Measurements from ENCODE around the gene PTPRN2. TPM values are rescaled to one million over a fixed set of nuclear protein-coding genes. Genes with fewer than 3 reads are reported as not detected.

PTPRN2 gene
- total RNA-seq, 1 experiment from 2014 or later, result 2.1 TPM

DNA sequence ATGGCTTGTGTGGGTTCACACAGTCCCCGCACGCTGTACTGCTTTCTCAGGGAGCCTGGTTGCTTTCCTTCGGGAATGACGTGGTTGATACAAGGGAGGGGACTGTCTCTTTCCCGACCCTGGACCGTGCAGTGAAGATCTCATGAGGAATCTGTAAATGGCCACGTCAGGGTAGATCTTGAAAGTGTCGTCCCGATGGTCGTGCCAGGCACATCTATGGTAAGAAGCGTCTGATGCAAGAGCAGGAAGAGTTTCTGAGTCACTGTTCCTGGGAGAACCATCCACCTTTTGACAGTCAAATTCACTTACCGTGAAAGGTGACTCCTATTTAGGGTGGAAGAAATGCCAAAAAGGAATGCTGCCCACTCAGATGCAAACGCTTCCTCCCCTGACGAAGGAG is 500.4 kb downstream of the PTPRN2 start:
- ChIA-PET RAD21 (ENCODE audit: low non-redundant PET in 1 of 2, low total read pairs in 2 of 2, uncharacterized antibody in 2 of 2, unreplicated experiment in 2 of 2) (no interaction called here), CTCF (no interaction called here), POLR2A (no interaction called here)
- no peak overlapping the region for H3K4me2 ChIP-seq (ENCODE audit: low read length)
- no peaks in the 10 kb centered on the region for H4K20me1 ChIP-seq (ENCODE audit: insufficient read depth)
- no peaks in the 10 kb centered on the region for H3K79me2 ChIP-seq (ENCODE audit: insufficient read depth, low read length)
- H2AFZ ChIP-seq (ENCODE audit: low read depth, low read length, poor library complexity, severe bottlenecking), result no peak overlapping the region
- no peak overlapping the region for H3K27ac ChIP-seq (ENCODE audit: low read depth, low read length)
- H3K9ac ChIP-seq (ENCODE audit: low read length), result no peak overlapping the region
- no peak for ATAC-seq
- no peaks in the 10 kb centered on the region for H3K9me2 ChIP-seq (ENCODE audit: insufficient read depth)
- no peak for DNase-seq (ENCODE audit: low read depth, low spot score)
- intact Hi-C loops (cut with micrococcal nuclease), result no loop called here
- H3K4me3 ChIP-seq (replicated peaks in 1 of 2; ENCODE audit: low read depth in 1 of 2, low read length in 2 of 2), result no peak overlapping the region
- TF ChIP-seq FOSL1 (IDR thresholded peaks at IDR 0.05; ENCODE audit: low read depth), result no peak
- TF ChIP-seq POLR2A (IDR thresholded peaks at IDR 0.05; ENCODE audit: borderline replicate concordance, extremely low read depth, insufficient read depth, insufficient read length), result no peak
- no peak for TF ChIP-seq SRF (IDR thresholded peaks at IDR 0.05; ENCODE audit: low read depth)
- no peak for TF ChIP-seq ZFX (IDR thresholded peaks at IDR 0.05)
- no peak for TF ChIP-seq EGR1 (IDR thresholded peaks at IDR 0.05; ENCODE audit: low read depth)
- no peak for TF ChIP-seq EZH2phosphoT487 (IDR thresholded peaks at IDR 0.05; ENCODE audit: borderline replicate concordance)
- no peak for TF ChIP-seq SIN3A (IDR thresholded peaks at IDR 0.05; ENCODE audit: low read depth)
- TF ChIP-seq ELF1 (IDR thresholded peaks at IDR 0.05; ENCODE audit: borderline replicate concordance, low read depth), result no peak
- TF ChIP-seq TCF7L2 (IDR thresholded peaks at IDR 0.05; ENCODE audit: borderline replicate concordance, extremely low read depth, insufficient read depth, insufficient read length), result no peak
- TF ChIP-seq RAD21 (IDR thresholded peaks at IDR 0.05; ENCODE audit: low read depth), result no peak
- no peak for TF ChIP-seq ATF3 (IDR thresholded peaks at IDR 0.05)
- no peak for TF ChIP-seq JUND (IDR thresholded peaks at IDR 0.05)
- H3K9me3 ChIP-seq (ENCODE audit: control insufficient read depth in 1 of 2, insufficient read depth in 1 of 2, low read depth in 1 of 2, low read length in 2 of 2), result no peaks in the 10 kb centered on the region
- no peaks in the 10 kb centered on the region for H3K27me3 ChIP-seq (ENCODE audit: insufficient read depth, low read length)
- BruUV-seq (replicated peaks), result no TSS peak
- no peaks in the 10 kb centered on the region for H3K4me1 ChIP-seq (ENCODE audit: control insufficient read depth in 1 of 2, insufficient read depth in 2 of 2, low read length in 2 of 2)
- no peaks in the 10 kb centered on the region for H3K36me3 ChIP-seq (ENCODE audit: control insufficient read depth in 1 of 2, insufficient read depth in 2 of 2, low read length in 2 of 2)
